Activated B cell treated with CpG ODN at 0.5 μM for 24 hours (primary cell): ENCODE data around the gene FARP1. TPM values are rescaled to one million over a fixed set of nuclear protein-coding genes. Genes with fewer than 3 reads are reported as not detected.

Experiments
- ATAC-seq: fragments of 200-7000 bp; cut with Tn5 transposase; one replicate; pipeline ENCODE4 v1.10.0; 2021; ENCODE audit warnings: low read depth, mild to moderate bottlenecking, moderate library complexity
- CTCF ChIA-PET: fragments of 350-600 bp; sonication (Branson Sonifier 250); formaldehyde crosslinking; loops from one replicate; lab custom pipeline; 2021; ENCODE audit warnings: antibody characterized with exemption; lab: Charles Lee
- POLR2A ChIA-PET: fragments of 350-600 bp; sonication (Branson Sonifier 250); formaldehyde crosslinking; loops from one replicate; lab custom pipeline; 2021; ENCODE audit warnings: antibody characterized with exemption; lab: Charles Lee
- DNase-seq: peaks from one replicate; pipeline ENCODE4 v3.0.0; 2022
- H3K27ac Mint-ChIP-seq: one replicate; pipeline ENCODE4 v1.8.0; 2020; ENCODE audit warnings: mixed read lengths
- H3K27me3 Mint-ChIP-seq: one replicate; pipeline ENCODE4 v1.8.0; 2021; ENCODE audit warnings: mixed read lengths
- H3K36me3 Mint-ChIP-seq: one replicate; pipeline ENCODE4 v1.8.0; 2021; ENCODE audit warnings: low read depth, mixed read lengths
- H3K4me1 Mint-ChIP-seq: one replicate; pipeline ENCODE4 v1.8.0; 2021; ENCODE audit warnings: mixed read lengths
- H3K4me3 Mint-ChIP-seq: one replicate; pipeline ENCODE4 v1.8.0; 2020; ENCODE audit warnings: mild to moderate bottlenecking, mixed read lengths
- H3K9me3 Mint-ChIP-seq: one replicate; pipeline ENCODE4 v1.8.0; 2020; ENCODE audit warnings: mixed read lengths
- intact Hi-C: fragments of 100-400 bp; cut with micrococcal nuclease; formaldehyde crosslinking; loops from one replicate; pipeline ENCODE4 v1.15.1; 2024
- total RNA-seq: library from RNA; stranded (reverse); gene quantifications from 2 replicates; pipeline ENCODE4 v1.2.3, GENCODE V29; 2022
- TF ChIP-seq, protein P1 (sequence below): fragments of 200-600 bp; IDR thresholded peaks from one replicate; pipeline ENCODE4 v1.8.0; 2022; ENCODE audit warnings: antibody characterized with exemption, mild to moderate bottlenecking

Gene FARP1
- total RNA-seq, 1 donor from 2014 or later: 2.1 TPM

DNA sequence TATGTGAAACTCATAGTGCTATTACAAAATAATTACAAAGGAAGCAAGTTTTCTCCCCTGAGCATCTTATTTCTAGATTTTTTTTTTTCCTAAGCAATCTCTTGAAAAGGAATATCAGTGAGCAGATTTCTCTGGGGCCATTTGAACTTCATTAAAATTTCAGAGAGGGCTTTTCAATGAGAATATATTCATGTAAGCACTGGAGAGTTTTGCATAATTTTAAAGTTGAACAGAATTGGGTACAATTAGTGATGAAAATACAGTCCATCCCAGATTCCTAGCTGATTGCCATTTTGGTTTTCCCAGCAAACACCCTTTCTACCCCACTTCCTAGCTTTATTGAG, 101.0 kb downstream of the FARP1 start:
- no peak for DNase-seq
- Mint-ChIP-seq H3K4me1 (no peaks in the 10 kb centered on the region), H3K27me3 (peaks cover 4% of the 10 kb centered on the region), H3K4me3 (no peak overlapping the region), H3K36me3 (no peaks in the 10 kb centered on the region), H3K27ac (no peak overlapping the region), H3K9me3 (no peaks in the 10 kb centered on the region)
- ChIA-PET CTCF (interaction anchor here (0.6 kb wide), 1 partner anchor 187 kb away, joined by 3 read pairs; no protein-coding TSS in a partner anchor), POLR2A (no interaction called here)
- intact Hi-C loops: no loop called here
- TF ChIP-seq, protein P1, sequence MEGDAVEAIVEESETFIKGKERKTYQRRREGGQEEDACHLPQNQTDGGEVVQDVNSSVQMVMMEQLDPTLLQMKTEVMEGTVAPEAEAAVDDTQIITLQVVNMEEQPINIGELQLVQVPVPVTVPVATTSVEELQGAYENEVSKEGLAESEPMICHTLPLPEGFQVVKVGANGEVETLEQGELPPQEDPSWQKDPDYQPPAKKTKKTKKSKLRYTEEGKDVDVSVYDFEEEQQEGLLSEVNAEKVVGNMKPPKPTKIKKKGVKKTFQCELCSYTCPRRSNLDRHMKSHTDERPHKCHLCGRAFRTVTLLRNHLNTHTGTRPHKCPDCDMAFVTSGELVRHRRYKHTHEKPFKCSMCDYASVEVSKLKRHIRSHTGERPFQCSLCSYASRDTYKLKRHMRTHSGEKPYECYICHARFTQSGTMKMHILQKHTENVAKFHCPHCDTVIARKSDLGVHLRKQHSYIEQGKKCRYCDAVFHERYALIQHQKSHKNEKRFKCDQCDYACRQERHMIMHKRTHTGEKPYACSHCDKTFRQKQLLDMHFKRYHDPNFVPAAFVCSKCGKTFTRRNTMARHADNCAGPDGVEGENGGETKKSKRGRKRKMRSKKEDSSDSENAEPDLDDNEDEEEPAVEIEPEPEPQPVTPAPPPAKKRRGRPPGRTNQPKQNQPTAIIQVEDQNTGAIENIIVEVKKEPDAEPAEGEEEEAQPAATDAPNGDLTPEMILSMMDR: no peak
- no peak for ATAC-seq

- no peak overlapping the region for H3K27ac Mint-ChIP-seq
- CTCF ChIA-PET: no interaction called here
- H3K36me3 Mint-ChIP-seq: no peaks in the 10 kb centered on the region
- H3K9me3 Mint-ChIP-seq: no peaks in the 10 kb centered on the region
- POLR2A ChIA-PET: no interaction called here
- TF ChIP-seq, protein P1: no peak
- ATAC-seq: no peak
- intact Hi-C loops: no loop called here
- H3K4me1 Mint-ChIP-seq: no peaks in the 10 kb centered on the region
- H3K4me3 Mint-ChIP-seq: no peak overlapping the region
- peaks cover 4% of the 10 kb centered on the region for H3K27me3 Mint-ChIP-seq
- no peak for DNase-seq
Measured at GRCh38 chr13:98246538-98247172, 103.8 kb downstream of the FARP1 start.

GRCh38 chr13:98251708-98252107, 108.8 kb downstream of the FARP1 start:
- H3K27ac Mint-ChIP-seq: no peak overlapping the region
- CTCF ChIA-PET: no interaction called here
- ATAC-seq (no peak), DNase-seq (no peak)
- H3K4me1 Mint-ChIP-seq: no peaks in the 10 kb centered on the region
- no peaks in the 10 kb centered on the region for H3K9me3 Mint-ChIP-seq
- H3K27me3 Mint-ChIP-seq: peaks cover 2% of the 10 kb centered on the region
- no peak overlapping the region for H3K4me3 Mint-ChIP-seq
- POLR2A ChIA-PET: no interaction called here
- intact Hi-C loops: no loop called here
- no peaks in the 10 kb centered on the region for H3K36me3 Mint-ChIP-seq
- TF ChIP-seq, protein P1: no peak

GRCh38 chr13:98252931-98253470, 110.1 kb downstream of the FARP1 start:
- DNase-seq (no peak), ATAC-seq (no peak)
- CTCF ChIA-PET: no interaction called here
- intact Hi-C loops: no loop called here
- Mint-ChIP-seq H3K4me3 (no peak overlapping the region), H3K9me3 (no peaks in the 10 kb centered on the region), H3K36me3 (no peaks in the 10 kb centered on the region), H3K27me3 (peaks cover 2% of the 10 kb centered on the region), H3K27ac (no peak overlapping the region), H3K4me1 (no peaks in the 10 kb centered on the region)
- TF ChIP-seq, protein P1: no peak
- POLR2A ChIA-PET: no interaction called here

- no peak for DNase-seq
- Mint-ChIP-seq H3K4me3 (no peak overlapping the region), H3K27me3 (no peaks in the 10 kb centered on the region), H3K36me3 (no peaks in the 10 kb centered on the region), H3K9me3 (no peaks in the 10 kb centered on the region), H3K4me1 (no peaks in the 10 kb centered on the region), H3K27ac (no peak overlapping the region)
- ChIA-PET POLR2A (no interaction called here), CTCF (no interaction called here)
- no peak for ATAC-seq
- TF ChIP-seq, protein P1: no peak
- intact Hi-C loops: no loop called here
Measured at GRCh38 chr13:98253526-98253925, 110.6 kb downstream of the FARP1 start.
